NB4 (cell line): ENCODE results near the gene STAT6.
A peak's percentile ranks its signal among the peaks of the same experiment; 100 is the strongest.

Source experiments
- DNase-seq: peaks from one replicate; pipeline ENCODE4 v3.0.0; 2010; ENCODE audit warnings: low read depth
- H3K4me3 ChIP-seq: one replicate; pipeline ENCODE4 v1.5.1; 2011; ENCODE audit warnings: mild to moderate bottlenecking, low read depth, low read length, moderate library complexity
- MAX ChIP-seq: IDR thresholded peaks from 2 replicates; pipeline ENCODE4 v1.6.1; 2011; ENCODE audit warnings: low read depth, low read length
- MYC ChIP-seq: IDR thresholded peaks from 2 replicates; pipeline ENCODE4 v1.6.1; 2011; ENCODE audit warnings: low read depth, low read length
- POLR2A ChIP-seq: IDR thresholded peaks from 2 replicates; pipeline ENCODE4 v1.6.1; 2011; ENCODE audit warnings: mild to moderate bottlenecking; ENCODE audit not compliant: insufficient read length; ENCODE audit errors: extremely low read depth
- TF ChIP-seq, protein P1 (sequence below): IDR thresholded peaks from one replicate; pipeline ENCODE4 v1.5.1; 2012; ENCODE audit warnings: low read depth, low read length

Gene STAT6

DNA sequence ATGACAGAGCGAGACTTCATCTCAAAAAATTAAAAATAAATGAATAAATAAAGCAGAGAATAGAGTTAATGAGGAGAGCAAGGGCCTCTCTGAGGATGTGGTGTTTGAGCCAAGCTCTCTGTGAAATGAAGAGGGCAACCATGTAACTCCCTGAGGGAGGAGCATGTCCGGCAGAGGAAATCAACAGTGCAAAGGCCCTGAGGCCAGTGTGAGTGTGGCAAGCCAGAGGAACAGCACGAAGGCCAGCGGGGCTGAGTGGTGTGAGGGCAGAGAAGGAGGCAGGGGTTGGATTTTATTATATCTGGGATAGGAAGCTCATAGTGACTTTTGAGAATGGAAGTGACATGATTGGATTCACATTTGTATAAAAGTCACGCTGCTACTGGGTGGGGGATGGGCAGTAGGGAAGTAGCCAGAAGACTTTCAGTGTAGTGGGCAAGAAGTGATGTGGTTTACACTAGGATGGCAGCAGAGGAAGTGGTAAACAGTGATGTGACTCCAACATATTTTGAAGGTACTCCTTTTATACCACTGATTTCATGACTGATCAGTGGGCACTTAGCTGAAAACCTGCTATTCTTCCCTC is 46.5 kb upstream of the STAT6 start:
- DNase-seq: peak; percentile 74
- H3K4me3 ChIP-seq: no peak overlapping the region
- no peak for TF ChIP-seq MYC
- TF ChIP-seq, protein P1, sequence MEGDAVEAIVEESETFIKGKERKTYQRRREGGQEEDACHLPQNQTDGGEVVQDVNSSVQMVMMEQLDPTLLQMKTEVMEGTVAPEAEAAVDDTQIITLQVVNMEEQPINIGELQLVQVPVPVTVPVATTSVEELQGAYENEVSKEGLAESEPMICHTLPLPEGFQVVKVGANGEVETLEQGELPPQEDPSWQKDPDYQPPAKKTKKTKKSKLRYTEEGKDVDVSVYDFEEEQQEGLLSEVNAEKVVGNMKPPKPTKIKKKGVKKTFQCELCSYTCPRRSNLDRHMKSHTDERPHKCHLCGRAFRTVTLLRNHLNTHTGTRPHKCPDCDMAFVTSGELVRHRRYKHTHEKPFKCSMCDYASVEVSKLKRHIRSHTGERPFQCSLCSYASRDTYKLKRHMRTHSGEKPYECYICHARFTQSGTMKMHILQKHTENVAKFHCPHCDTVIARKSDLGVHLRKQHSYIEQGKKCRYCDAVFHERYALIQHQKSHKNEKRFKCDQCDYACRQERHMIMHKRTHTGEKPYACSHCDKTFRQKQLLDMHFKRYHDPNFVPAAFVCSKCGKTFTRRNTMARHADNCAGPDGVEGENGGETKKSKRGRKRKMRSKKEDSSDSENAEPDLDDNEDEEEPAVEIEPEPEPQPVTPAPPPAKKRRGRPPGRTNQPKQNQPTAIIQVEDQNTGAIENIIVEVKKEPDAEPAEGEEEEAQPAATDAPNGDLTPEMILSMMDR: no peak
- TF ChIP-seq POLR2A: no peak
- no peak; the same call in 1 of the 2 replicates for TF ChIP-seq MAX

DNA sequence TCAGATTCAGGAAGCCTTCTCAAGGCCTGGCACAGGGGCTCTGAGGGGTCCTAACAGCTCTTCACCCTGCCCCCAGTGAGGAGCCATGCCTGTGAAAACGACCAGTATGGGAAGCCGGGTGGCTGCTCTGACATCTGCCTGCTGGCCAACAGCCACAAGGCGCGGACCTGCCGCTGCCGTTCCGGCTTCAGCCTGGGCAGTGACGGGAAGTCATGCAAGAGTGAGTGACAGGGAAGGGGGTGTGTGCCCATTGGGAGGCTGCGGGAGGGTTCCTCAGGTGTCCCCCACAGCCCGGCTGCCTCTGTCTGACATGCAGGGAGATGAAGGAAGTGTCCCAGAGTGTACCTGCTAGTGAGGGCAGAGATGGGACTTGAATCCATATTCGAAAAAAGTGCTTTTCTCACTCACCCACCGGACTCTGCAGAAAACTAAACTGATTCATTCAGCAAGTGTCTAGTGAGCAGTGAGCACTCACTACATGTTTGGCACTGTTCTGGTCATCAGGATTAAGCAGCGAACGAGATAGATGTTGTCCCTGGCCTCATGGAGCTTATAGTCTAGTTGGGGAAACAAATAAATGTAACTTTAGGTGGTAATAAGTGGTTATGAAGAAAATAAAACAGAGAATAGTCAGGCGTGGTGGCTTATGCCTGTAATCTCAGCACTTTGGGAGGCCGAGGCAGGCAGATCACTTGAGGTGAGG is 45.7 kb upstream of the STAT6 start:
- peak; percentile 18 for DNase-seq
- TF ChIP-seq, protein P1: no peak
- TF ChIP-seq MYC: no peak
- no peak for TF ChIP-seq POLR2A
- TF ChIP-seq MAX: no peak

GRCh38 chr12:57154804-57155434 is 43.8 kb upstream of the STAT6 start:
- DNase-seq: peak; percentile 31

More for the DNA sequence above, 45.7 kb upstream of the STAT6 start:
- H3K4me3 ChIP-seq: no peak overlapping the region

GRCh38 chr12:57154076-57154475 is 42.9 kb upstream of the STAT6 start:
- TF ChIP-seq MAX (no peak), MYC (no peak), POLR2A (no peak)
- TF ChIP-seq, protein P1: no peak
- no peak overlapping the region for H3K4me3 ChIP-seq
- DNase-seq: no peak

More at GRCh38 chr12:57154804-57155434, 43.8 kb upstream of the STAT6 start:
- TF ChIP-seq MYC: no peak
- TF ChIP-seq POLR2A: no peak
- TF ChIP-seq, protein P1: no peak
- TF ChIP-seq MAX: no peak
- no peak overlapping the region for H3K4me3 ChIP-seq

DNA sequence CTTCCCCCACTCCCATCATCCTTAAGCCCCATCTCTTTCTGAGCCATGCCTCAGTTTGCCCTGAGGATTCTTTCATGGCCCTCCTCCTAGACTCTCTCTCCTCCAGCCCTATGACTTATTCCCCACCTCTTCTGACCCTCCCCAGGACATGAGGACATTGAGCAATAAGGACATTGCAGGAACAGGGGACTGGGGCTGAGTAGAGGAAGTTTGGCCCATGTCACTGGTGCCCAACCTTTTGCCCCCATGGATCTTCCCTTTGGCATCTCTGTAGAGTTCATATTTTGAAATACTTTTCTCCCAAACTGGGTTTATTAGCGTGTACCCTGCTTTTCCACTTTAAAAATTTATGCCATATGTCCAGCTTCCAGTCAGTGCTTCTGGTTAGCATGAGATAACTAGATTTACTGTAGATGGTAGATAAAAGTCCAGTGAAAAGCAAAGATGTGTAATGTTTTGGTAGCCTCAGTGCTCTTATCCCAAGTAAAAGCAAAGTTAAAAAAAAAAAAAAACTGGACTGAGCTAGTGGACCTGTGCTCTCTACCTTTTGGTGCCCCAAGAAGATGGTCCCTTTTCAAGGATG is 42.3 kb upstream of the STAT6 start:
- no peak overlapping the region for H3K4me3 ChIP-seq
- DNase-seq: no peak
- TF ChIP-seq POLR2A (no peak), MAX (no peak), MYC (no peak)
- TF ChIP-seq, protein P1: no peak
